ENCODE data around the gene ABCA9. TPM values are rescaled to one million over a fixed set of nuclear protein-coding genes. Genes with fewer than 3 reads are reported as not detected.

ABCA9 gene
- total RNA-seq, 1 experiment from 2014 or later, result not detected

GRCh38 chr17:69061721-69062556 lies 1.2 kb upstream of the ABCA9 start:
- TF ChIP-seq EZH2phosphoT487 (IDR thresholded peaks at IDR 0.05; ENCODE audit: borderline replicate concordance, low read length) (no peak), CTCF (conservative IDR thresholded peaks at IDR 0.05; ENCODE audit: low read depth, low read length) (no peak), EZH2 (IDR thresholded peaks at IDR 0.05; ENCODE audit: low read length, unreplicated experiment) (no peak)

DNA sequence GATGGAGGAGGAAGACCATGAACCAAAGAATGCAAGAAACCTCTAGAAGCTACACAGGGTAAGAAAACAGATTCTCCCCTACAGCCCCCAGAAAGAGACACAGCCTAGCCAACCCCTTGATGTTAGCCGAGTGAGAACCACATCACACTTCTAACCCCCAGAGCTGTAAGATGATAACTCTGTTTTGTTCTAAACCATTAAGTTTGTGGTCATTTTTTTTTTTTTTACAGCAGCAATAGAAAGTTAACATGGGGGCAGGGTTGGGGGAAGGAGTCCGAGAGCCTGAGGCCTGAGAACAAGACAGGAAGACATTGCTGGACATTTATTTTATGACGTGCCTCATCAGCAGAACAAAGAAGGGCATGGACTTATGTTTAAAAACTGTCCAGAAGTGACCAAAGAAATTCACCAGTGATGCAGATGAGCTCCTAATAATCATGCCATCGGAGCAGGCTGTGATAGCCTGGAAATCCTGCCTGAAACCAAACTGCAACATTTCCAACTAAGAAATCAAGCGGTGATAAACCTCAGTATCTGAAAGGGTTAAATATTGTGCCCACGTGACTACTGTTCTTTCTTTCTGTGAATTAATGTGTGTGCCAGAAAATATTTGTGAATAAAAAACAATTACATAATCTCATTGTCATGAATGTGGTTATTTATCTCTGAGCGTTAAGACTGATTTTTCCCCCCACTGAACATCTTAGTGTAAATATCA lies 1.1 kb downstream of the ABCA9 start:
- Histone ChIP-seq H2AFZ (ENCODE audit: low read length) (no peak overlapping the region), H3K27me3 (ENCODE audit: low read length) (peaks cover 24% of the 10 kb centered on the region), H3K9me2 (replicated peaks; ENCODE audit: low read length) (no peaks in the 10 kb centered on the region), H3K27ac (ENCODE audit: low read length) (no peak overlapping the region), H3K4me2 (ENCODE audit: low read length) (no peak overlapping the region), H3K79me2 (ENCODE audit: low read length) (no peaks in the 10 kb centered on the region), H3K4me3 (ENCODE audit: low read length) (no peak overlapping the region), H3K9me3 (ENCODE audit: low read length) (no peaks in the 10 kb centered on the region), H3K9ac (ENCODE audit: low read length) (no peak overlapping the region), H3F3A (ENCODE audit: low read length, unreplicated experiment) (no peaks in the 10 kb centered on the region), H3K36me3 (ENCODE audit: low read depth, low read length) (no peaks in the 10 kb centered on the region), H3K4me1 (ENCODE audit: insufficient read depth, low read length) (no peaks in the 10 kb centered on the region), H4K20me1 (ENCODE audit: low read length) (no peaks in the 10 kb centered on the region)
- POLR2A ChIA-PET (ENCODE audit: unreplicated experiment), result no interaction called here
- no peak for ATAC-seq
- no peak for DNase-seq
- CTCF ChIA-PET, result interaction anchor here (1.1 kb wide), 1 partner anchor 287 kb away, joined by 3 read pairs; no protein-coding TSS in a partner anchor
- TF ChIP-seq CTCF (conservative IDR thresholded peaks at IDR 0.05; ENCODE audit: low read depth, low read length) (no peak), EZH2phosphoT487 (IDR thresholded peaks at IDR 0.05; ENCODE audit: borderline replicate concordance, low read length) (no peak), EZH2 (IDR thresholded peaks at IDR 0.05; ENCODE audit: low read length, unreplicated experiment) (no peak)
- intact Hi-C loops (cut with micrococcal nuclease), result no loop called here
- no TSS peak for BruUV-seq (replicated peaks)

More at GRCh38 chr17:69061721-69062556, 1.2 kb upstream of the ABCA9 start:
- Histone ChIP-seq H3K36me3 (ENCODE audit: low read depth, low read length) (no peaks in the 10 kb centered on the region), H3K9ac (ENCODE audit: low read length) (no peak overlapping the region), H3K9me2 (replicated peaks; ENCODE audit: low read length) (no peaks in the 10 kb centered on the region), H3K4me3 (ENCODE audit: low read length) (no peak overlapping the region), H3K4me2 (ENCODE audit: low read length) (no peak overlapping the region), H3F3A (ENCODE audit: low read length, unreplicated experiment) (no peaks in the 10 kb centered on the region), H2AFZ (ENCODE audit: low read length) (no peak overlapping the region), H3K79me2 (ENCODE audit: low read length) (no peaks in the 10 kb centered on the region), H3K9me3 (ENCODE audit: low read length) (no peaks in the 10 kb centered on the region), H3K27ac (ENCODE audit: low read length) (no peak overlapping the region), H3K4me1 (ENCODE audit: insufficient read depth, low read length) (no peaks in the 10 kb centered on the region), H3K27me3 (ENCODE audit: low read length) (peaks cover 32% of the 10 kb centered on the region), H4K20me1 (ENCODE audit: low read length) (no peaks in the 10 kb centered on the region)
- intact Hi-C loops (cut with micrococcal nuclease), result no loop called here
- BruUV-seq (replicated peaks), result no TSS peak
- POLR2A ChIA-PET (ENCODE audit: unreplicated experiment), result no interaction called here
- no peak for ATAC-seq
- DNase-seq, result no peak
- CTCF ChIA-PET, result no interaction called here

GRCh38 chr17:69058165-69058564 lies 2.6 kb downstream of the ABCA9 start:
- ATAC-seq, result no peak

More at GRCh38 chr17:69058165-69058564, 2.6 kb downstream of the ABCA9 start:
- no peaks in the 10 kb centered on the region for H4K20me1 ChIP-seq (ENCODE audit: low read length)
- H3F3A ChIP-seq (ENCODE audit: low read length, unreplicated experiment), result no peaks in the 10 kb centered on the region
- H3K9me2 ChIP-seq (replicated peaks; ENCODE audit: low read length), result no peaks in the 10 kb centered on the region
- TF ChIP-seq EZH2 (IDR thresholded peaks at IDR 0.05; ENCODE audit: low read length, unreplicated experiment) (no peak), EZH2phosphoT487 (IDR thresholded peaks at IDR 0.05; ENCODE audit: borderline replicate concordance, low read length) (no peak), CTCF (conservative IDR thresholded peaks at IDR 0.05; ENCODE audit: low read depth, low read length) (peak; percentile 43)
- intact Hi-C loops (cut with micrococcal nuclease), result no loop called here
- H3K79me2 ChIP-seq (ENCODE audit: low read length), result no peaks in the 10 kb centered on the region
- no peaks in the 10 kb centered on the region for H3K4me1 ChIP-seq (ENCODE audit: insufficient read depth, low read length)
- H3K27me3 ChIP-seq (ENCODE audit: low read length), result peaks cover 29% of the 10 kb centered on the region
- DNase-seq, result no peak
- no peak overlapping the region for H3K4me3 ChIP-seq (ENCODE audit: low read length)
- ChIA-PET POLR2A (ENCODE audit: unreplicated experiment) (no interaction called here), CTCF (no interaction called here)
- no peak overlapping the region for H3K27ac ChIP-seq (ENCODE audit: low read length)
- H3K9me3 ChIP-seq (ENCODE audit: low read length), result no peaks in the 10 kb centered on the region
- H3K36me3 ChIP-seq (ENCODE audit: low read depth, low read length), result no peaks in the 10 kb centered on the region
- no TSS peak for BruUV-seq (replicated peaks)
- no peak overlapping the region for H3K9ac ChIP-seq (ENCODE audit: low read length)
- no peak overlapping the region for H3K4me2 ChIP-seq (ENCODE audit: low read length)
- no peak overlapping the region for H2AFZ ChIP-seq (ENCODE audit: low read length)

Measured in PC-3 (cell line).